ENCODE results near the gene CALHM4.

Gene CALHM4

GRCh38 chr6:116571683-116572000, 18.1 kb downstream of the CALHM4 start:
- ChIA-PET CTCF (interaction anchor here (2.4 kb wide), 2 partner anchors 11 to 303 kb away, joined by 10 to 13 read pairs; no protein-coding TSS in a partner anchor), POLR2A (interaction anchor here (0.6 to 2.7 kb wide), 22 partner anchors 8 to 320 kb away, joined by 3 to 20 read pairs (median 4); partner anchors contain the start of genes CALHM4, CALHM5, FAM162B and RSPH4A)
- TF ChIP-seq HDGF (IDR thresholded peaks at IDR 0.05; ENCODE audit: borderline replicate concordance) (no peak), FOXK2 (IDR thresholded peaks at IDR 0.05) (no peak), CTBP1 (IDR thresholded peaks at IDR 0.05; ENCODE audit: borderline replicate concordance) (no peak), LEF1 (IDR thresholded peaks at IDR 0.05; ENCODE audit: borderline replicate concordance) (no peak), SUZ12 (IDR thresholded peaks at IDR 0.05) (no peak), L3MBTL2 (conservative IDR thresholded peaks at IDR 0.05) (no peak)
- no peak for DNase-seq (ENCODE audit: extremely low spot score)

- peak; percentile 44 for DNase-seq (ENCODE audit: extremely low spot score)
- CTCF ChIA-PET: interaction anchor here (0.5 to 2.4 kb wide), 2 partner anchors 303 to 317 kb away, joined by 3 to 13 read pairs; no protein-coding TSS in a partner anchor
- POLR2A ChIA-PET: interaction anchor here (0.6 to 2.7 kb wide), 11 partner anchors 34 to 319 kb away, joined by 3 to 20 read pairs (median 3); partner anchors contain the start of genes CALHM5, FAM162B, RSPH4A and TSPYL1
Measured at GRCh38 chr6:116572162-116572561, 18.6 kb downstream of the CALHM4 start.

GRCh38 chr6:116575227-116575626, 21.7 kb downstream of the CALHM4 start:
- TF ChIP-seq SP1 (IDR thresholded peaks at IDR 0.05) (no peak), CTBP1 (IDR thresholded peaks at IDR 0.05; ENCODE audit: borderline replicate concordance) (no peak), FOXM1 (IDR thresholded peaks at IDR 0.05; ENCODE audit: borderline replicate concordance) (no peak), TARDBP (IDR thresholded peaks at IDR 0.05) (no peak), NFRKB (IDR thresholded peaks at IDR 0.05) (no peak), ARNT (IDR thresholded peaks at IDR 0.05) (no peak), ZNF384 (IDR thresholded peaks at IDR 0.05) (no peak), L3MBTL2 (conservative IDR thresholded peaks at IDR 0.05) (no peak), HDGF (IDR thresholded peaks at IDR 0.05; ENCODE audit: borderline replicate concordance) (no peak), FOXA1 (IDR thresholded peaks at IDR 0.05) (no peak), BHLHE40 (IDR thresholded peaks at IDR 0.05; ENCODE audit: borderline replicate concordance) (no peak), PKNOX1 (IDR thresholded peaks at IDR 0.05) (no peak), FOXK2 (IDR thresholded peaks at IDR 0.05) (no peak), ELF4 (IDR thresholded peaks at IDR 0.05) (no peak), SUZ12 (IDR thresholded peaks at IDR 0.05) (no peak), LEF1 (IDR thresholded peaks at IDR 0.05; ENCODE audit: borderline replicate concordance) (no peak)
- no peak for DNase-seq (ENCODE audit: extremely low spot score)
- ChIA-PET POLR2A (no interaction called here), CTCF (no interaction called here)

More at GRCh38 chr6:116572162-116572561, 18.6 kb downstream of the CALHM4 start:
- no peak for TF ChIP-seq FOXM1 (IDR thresholded peaks at IDR 0.05; ENCODE audit: borderline replicate concordance)
- TF ChIP-seq LEF1 (IDR thresholded peaks at IDR 0.05; ENCODE audit: borderline replicate concordance): no peak
- no peak for TF ChIP-seq SP1 (IDR thresholded peaks at IDR 0.05)
- no peak for TF ChIP-seq HDGF (IDR thresholded peaks at IDR 0.05; ENCODE audit: borderline replicate concordance)
- TF ChIP-seq CTBP1 (IDR thresholded peaks at IDR 0.05; ENCODE audit: borderline replicate concordance): no peak
- TF ChIP-seq L3MBTL2 (conservative IDR thresholded peaks at IDR 0.05): no peak
- TF ChIP-seq FOXK2 (IDR thresholded peaks at IDR 0.05): no peak
- TF ChIP-seq BHLHE40 (IDR thresholded peaks at IDR 0.05; ENCODE audit: borderline replicate concordance): no peak
- TF ChIP-seq NFRKB (IDR thresholded peaks at IDR 0.05): no peak
- TF ChIP-seq PKNOX1 (IDR thresholded peaks at IDR 0.05): no peak

GRCh38 chr6:116577486-116577885, 23.9 kb downstream of the CALHM4 start:
- ChIA-PET CTCF (no interaction called here), POLR2A (no interaction called here)
- DNase-seq (ENCODE audit: extremely low spot score): no peak
- TF ChIP-seq PKNOX1 (IDR thresholded peaks at IDR 0.05): no peak
- no peak for TF ChIP-seq ELF4 (IDR thresholded peaks at IDR 0.05)
- TF ChIP-seq HDGF (IDR thresholded peaks at IDR 0.05; ENCODE audit: borderline replicate concordance): no peak
- no peak for TF ChIP-seq FOXM1 (IDR thresholded peaks at IDR 0.05; ENCODE audit: borderline replicate concordance)
- no peak for TF ChIP-seq TARDBP (IDR thresholded peaks at IDR 0.05)
- TF ChIP-seq ZNF384 (IDR thresholded peaks at IDR 0.05): no peak
- no peak for TF ChIP-seq ARNT (IDR thresholded peaks at IDR 0.05)
- TF ChIP-seq FOXK2 (IDR thresholded peaks at IDR 0.05): no peak
- TF ChIP-seq NFRKB (IDR thresholded peaks at IDR 0.05): no peak
- no peak for TF ChIP-seq SUZ12 (IDR thresholded peaks at IDR 0.05)
- no peak for TF ChIP-seq L3MBTL2 (conservative IDR thresholded peaks at IDR 0.05)
- TF ChIP-seq BHLHE40 (IDR thresholded peaks at IDR 0.05; ENCODE audit: borderline replicate concordance): no peak

GRCh38 chr6:116578335-116578734, 24.8 kb downstream of the CALHM4 start:
- POLR2A ChIA-PET: no interaction called here
- TF ChIP-seq SUZ12 (IDR thresholded peaks at IDR 0.05) (no peak), FOXA1 (IDR thresholded peaks at IDR 0.05) (no peak), FOXM1 (IDR thresholded peaks at IDR 0.05; ENCODE audit: borderline replicate concordance) (no peak), LEF1 (IDR thresholded peaks at IDR 0.05; ENCODE audit: borderline replicate concordance) (no peak), PKNOX1 (IDR thresholded peaks at IDR 0.05) (no peak), SP1 (IDR thresholded peaks at IDR 0.05) (no peak), L3MBTL2 (conservative IDR thresholded peaks at IDR 0.05) (no peak), ELF4 (IDR thresholded peaks at IDR 0.05) (no peak), TARDBP (IDR thresholded peaks at IDR 0.05) (no peak), CTBP1 (IDR thresholded peaks at IDR 0.05; ENCODE audit: borderline replicate concordance) (no peak), ARNT (IDR thresholded peaks at IDR 0.05) (no peak), FOXK2 (IDR thresholded peaks at IDR 0.05) (no peak), ZNF384 (IDR thresholded peaks at IDR 0.05) (no peak), NFRKB (IDR thresholded peaks at IDR 0.05) (no peak), BHLHE40 (IDR thresholded peaks at IDR 0.05; ENCODE audit: borderline replicate concordance) (no peak), HDGF (IDR thresholded peaks at IDR 0.05; ENCODE audit: borderline replicate concordance) (no peak)
- CTCF ChIA-PET: no interaction called here
- no peak for DNase-seq (ENCODE audit: extremely low spot score)

Measured in HEK293T (cell line).